ENCODE measurements around the gene TMED10. TPM values are rescaled to one million over a fixed set of nuclear protein-coding genes. Genes with fewer than 3 reads are reported as not detected.
"Not testable (repeated sequence)": the region's sequence is repeated elsewhere in the genome, so short reads cannot be mapped to it uniquely, and the experiment has no call there.

The TMED10 gene
- polyA plus RNA-seq, 4 donors: 232 to 293 (median 275) TPM

DNA sequence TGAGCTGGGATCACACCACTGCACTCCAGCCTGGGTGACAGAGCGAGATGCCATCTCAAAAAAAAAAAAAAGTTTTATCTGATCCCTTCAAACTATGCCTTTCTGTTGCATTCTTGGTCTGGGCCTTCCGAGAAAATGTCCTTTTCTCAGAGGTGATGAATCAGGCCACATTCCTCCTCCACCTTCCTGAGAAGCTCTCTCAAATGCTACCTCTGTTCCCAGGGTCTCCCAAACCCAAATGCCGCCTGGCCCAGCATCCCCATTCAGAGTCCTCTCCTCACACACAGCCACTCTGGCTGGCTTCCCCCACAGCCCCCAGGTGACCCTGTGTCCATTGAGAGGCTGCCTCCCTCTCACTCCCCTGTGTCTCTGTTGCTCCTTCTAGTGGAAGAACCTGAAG, 19.7 kb upstream of the TMED10 start:
- DNase-seq (ENCODE audit: low read depth in 4 of 4, low spot score in 3 of 4): no peak

DNA sequence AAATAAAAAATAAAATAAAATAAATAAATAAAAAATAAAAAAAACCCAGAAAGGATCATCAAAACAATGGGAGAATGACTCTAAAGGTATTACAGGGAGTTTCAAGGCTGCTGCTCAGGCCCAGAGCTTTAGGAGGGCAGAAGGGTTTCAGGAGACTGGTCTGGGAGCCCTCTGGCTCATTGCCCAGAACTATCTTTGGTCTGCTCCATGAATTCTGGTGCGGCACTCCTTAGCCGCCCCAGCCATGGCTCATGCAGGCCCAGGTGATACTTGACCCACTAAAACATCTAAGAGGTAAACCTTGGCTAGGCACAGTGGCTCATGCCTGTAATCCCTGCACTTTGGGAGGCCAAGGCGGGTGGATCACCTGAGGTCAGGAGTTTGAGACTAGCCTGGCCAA, 14.7 kb upstream of the TMED10 start:
- DNase-seq (ENCODE audit: low read depth in 4 of 4, low spot score in 3 of 4): no peak

DNA sequence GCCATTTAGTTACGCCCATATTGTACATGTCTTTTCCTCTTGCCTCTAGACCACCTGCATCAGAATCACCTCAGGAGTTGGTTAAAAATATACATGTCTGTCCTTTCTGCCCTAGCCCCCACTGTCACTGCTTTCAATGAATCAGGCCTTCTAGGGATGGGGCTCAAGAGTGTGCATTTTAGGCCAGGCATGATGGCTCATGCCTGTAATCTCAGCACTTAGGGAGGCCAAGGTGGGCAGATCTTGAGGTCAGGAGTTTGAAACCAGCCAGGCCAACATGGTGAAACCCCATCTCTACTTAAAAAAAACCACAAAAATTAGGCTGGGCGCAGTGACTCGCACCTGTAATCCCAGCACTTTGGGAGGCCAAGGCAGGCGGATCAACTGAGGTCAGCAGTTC, 13.6 kb upstream of the TMED10 start:
- no peak for DNase-seq (ENCODE audit: low read depth in 4 of 4, low spot score in 3 of 4)

DNA sequence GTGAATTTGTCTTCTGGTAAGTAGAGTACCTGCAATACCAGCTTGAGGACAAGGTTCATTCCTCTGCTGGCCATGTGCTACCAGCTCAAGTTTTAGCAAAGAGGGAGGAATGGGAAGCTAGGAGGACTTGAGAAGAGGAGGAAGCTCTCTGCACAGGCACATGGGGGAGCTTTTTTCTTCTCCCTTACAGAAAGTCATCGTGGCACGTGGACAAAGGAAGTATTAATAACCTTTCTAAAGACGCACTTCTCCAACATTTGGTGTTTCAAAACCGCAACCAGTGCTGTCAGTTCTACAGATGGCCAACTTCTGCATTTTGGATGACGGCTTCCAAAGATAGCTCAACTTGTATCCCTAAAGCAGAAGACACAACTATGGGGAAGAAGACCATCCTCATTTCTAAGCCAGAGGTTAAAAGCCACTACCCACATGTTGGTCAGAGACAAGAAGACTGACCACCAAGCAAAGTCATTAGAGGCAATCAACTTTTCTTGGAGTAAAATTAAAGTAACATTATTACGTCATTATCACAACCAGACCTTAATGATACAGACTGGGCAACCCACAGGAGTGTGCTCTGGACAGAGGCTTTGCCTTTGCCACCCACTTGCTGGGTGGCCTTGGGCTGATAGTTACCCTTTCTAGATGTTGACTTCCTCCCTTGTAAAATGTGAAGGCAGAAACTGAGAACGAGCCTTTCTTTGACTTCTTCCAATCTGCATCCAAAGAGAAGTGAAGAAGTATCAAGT, 12.3 kb upstream of the TMED10 start:
- no peak for DNase-seq (ENCODE audit: low read depth in 4 of 4, low spot score in 3 of 4)

DNA sequence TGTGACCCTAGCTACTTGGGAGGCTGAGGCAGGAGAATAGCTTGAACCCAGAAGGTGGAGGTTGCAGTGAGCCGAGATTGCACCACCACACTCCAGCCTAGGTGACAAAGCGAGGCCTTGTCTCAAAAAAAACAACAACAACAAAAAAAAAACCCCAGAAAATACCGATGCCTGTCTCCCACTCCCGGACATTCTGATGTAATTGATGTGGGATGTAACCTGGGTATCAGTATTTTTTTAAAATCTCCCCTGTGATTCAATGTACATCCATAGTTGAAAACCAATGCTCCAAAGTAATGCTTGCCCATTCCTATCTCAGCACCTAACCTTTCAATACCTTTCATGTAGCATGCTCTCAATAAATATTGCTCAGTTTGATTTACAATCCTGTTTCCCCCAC, 11.7 kb upstream of the TMED10 start:
- no peak for DNase-seq (ENCODE audit: low read depth in 4 of 4, low spot score in 3 of 4)

DNA sequence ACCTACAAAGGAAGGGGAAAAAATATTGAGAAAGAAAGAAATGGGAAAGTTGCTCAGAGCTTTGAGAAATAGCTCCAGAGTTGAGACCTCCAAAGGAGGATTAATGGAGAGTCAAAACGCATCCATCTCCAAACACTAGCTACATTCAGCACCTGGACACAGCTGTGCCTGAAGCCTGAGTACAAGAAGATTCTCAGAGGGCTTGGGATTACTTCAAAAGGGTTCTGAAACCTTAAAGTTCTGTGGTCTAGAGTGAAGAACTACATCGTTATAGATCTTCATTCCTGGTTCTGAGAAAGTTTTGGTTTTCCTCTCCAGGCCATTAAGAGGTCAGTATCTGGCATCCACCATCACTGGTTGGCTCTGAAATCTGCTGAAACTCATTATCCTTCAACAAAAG, 10.5 kb upstream of the TMED10 start:
- DNase-seq (ENCODE audit: low read depth in 4 of 4, low spot score in 3 of 4): no peak

DNA sequence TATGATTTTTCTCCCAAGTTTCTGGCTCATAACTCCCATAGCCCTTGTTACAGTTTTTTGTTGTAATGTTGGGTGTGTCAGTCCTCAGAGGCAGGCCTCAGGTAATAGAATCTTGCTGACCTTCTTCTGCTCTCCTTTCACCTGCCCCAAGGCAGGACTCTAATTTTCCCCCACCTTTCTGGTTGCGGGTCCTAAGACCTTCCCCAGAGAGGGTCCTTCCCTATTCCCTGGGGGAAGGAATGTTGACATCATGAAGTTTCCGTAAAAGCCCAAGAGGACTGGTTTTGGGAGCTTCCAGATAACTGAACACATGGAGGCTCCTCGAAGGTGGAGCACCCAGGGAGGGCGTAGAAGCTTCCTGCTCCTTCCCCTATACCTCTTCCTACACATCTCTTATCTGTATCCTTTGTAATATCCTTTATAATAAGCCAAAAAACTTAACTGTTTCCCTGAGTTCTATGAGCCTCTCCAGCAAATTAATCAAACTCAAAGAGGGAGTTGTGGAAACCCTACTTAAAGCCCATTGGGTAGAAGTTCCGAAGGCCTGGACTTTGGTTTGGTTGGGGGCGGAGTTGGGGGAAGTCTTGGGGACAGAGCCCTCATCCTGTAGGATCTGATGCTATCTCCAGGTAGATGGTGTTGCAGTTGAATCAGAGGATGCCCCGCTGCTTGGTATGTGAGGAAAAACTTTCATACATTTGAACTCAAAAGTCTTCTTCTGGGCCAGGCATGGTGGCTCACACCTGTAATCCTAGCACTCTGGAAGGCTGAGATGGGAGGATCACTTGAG, 9.0 kb upstream of the TMED10 start:
- DNase-seq (ENCODE audit: low read depth in 4 of 4, low spot score in 3 of 4): no peak

DNA sequence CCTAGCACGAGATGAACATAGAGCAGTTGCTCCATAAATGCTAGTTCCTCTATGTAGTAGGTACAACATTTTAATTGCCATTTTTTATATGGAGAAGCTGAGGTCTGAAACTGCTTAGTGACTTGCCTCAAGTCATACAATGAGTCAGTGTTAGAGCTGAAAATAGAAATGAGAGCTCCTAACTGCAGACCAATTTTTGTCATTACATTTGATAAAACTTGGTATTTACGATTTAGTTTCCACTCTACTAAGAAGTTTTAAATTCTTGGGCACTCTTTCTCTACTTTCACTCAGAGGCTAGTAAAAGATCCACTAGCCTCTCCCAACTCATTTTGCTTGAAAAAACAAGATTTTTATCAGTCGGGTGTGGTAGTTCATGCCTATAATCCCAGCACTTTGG, 8.1 kb upstream of the TMED10 start:
- no peak for DNase-seq (ENCODE audit: low read depth in 4 of 4, low spot score in 3 of 4)

DNA sequence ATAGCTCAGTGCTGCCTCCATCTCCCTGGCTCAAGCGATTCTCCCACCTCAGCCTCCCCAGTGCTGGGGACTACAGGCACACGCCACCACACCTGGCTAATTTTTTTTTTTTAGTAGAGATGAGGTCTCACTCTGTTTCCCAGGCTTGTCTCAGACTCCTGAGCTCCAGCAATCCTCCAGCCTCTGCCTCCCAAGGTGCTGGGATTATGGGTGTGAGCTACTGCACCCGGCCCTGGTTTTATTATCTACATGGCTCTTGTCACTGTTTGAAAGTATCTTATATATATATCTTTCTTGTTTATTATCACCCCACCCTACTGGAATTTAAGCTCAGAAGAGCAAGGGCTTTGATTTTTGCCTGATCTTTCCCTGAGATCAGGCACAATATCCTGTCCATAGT, 7.6 kb upstream of the TMED10 start:
- no peak for DNase-seq (ENCODE audit: low read depth in 4 of 4, low spot score in 3 of 4)

DNA sequence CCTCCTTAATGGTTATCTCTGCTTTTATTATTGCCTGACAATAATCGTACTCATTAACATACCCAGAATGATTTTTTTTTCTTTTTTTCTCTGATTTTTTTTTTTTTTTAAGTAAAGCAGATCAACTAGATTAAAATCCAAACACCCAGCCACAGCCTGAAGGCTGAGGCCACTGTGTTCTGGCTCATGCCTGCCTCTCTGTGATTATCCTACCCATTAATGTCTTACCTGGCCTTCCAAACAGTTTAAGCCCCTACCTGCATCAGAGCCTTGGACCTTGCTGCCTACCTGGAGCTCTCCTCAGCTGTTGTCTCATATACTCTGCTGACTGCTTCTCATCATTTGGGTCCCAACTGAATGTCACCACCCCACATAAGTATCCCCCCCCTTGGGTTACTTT, 6.8 kb upstream of the TMED10 start:
- no peak for DNase-seq (ENCODE audit: low read depth in 4 of 4, low spot score in 3 of 4)

DNA sequence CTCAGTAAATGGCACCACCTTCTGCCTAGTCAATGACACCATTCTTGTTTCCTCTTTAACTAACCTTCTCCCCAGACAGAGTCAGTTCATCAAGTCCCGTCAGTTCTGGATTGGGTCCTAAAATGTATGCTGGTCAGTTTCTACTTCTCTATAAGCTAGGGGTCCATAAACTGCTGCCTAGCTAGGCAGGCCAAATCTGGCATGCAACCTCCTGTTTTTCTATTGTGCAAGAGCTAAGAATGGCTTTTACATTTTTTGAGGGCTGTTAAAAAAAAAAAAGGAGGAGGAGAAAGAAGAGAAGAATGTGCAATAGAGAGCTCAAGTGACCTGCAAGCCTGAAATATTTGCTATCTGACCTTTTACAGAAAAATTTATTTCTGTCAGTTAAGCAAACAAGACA, 6.4 kb upstream of the TMED10 start:
- no peak for DNase-seq (ENCODE audit: low read depth in 4 of 4, low spot score in 3 of 4)

DNA sequence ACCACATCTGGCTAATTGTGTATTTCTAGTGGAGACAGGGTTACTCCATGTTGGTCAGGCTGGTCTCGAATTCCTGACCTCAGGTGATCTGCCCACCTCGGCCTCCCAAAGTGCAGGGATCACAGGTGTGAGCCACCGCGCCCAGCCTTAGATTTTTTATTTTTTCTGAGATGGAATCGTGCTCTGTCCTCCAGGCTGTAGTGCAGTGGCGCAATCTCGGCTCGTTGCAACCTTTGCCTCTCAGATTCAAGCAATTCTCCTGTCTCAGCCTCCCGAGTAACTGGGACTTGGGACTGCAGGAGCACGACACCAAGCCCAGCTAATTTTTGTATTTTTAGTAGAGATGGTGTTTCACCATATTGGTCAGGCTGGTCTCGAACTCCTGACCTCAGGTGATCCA, 5.8 kb upstream of the TMED10 start:
- not testable (repeated sequence) for DNase-seq (ENCODE audit: low read depth in 4 of 4, low spot score in 3 of 4)

DNA sequence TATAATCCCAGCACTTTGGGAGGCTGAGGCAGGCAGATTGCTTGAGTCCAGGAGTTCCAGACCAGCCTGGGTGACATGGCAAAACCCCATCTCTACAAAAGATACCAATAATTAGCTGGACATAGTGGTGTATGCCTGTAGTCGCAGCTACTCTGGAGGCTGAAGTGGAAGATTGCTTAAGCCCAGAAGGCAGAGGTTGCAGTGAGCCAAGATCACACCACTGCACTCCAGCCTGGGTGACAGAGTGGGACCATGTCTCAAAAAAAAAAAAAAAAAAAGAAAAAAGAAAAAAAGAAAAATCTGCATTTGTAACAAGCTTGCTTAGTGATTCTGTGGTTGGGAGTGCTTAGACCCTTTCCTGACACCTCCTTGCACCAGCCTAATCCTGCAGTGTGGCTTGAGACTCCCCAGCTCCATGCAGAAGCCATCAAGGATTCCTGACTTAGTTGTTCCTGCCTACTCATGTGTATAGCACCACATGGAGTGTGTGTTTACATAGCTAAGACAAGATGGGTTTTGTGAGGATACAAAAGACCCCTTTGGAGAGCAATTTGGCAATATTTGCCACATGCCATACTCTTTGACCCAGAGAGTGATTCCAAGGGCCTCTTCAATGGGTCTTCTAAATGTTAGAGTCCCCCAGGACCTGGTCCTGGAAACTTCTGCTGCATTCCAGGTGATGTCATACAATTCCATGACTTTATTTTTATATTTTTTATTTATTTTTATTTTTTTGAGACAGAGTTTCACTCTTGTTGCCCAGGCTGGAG, 5.1 kb upstream of the TMED10 start:
- DNase-seq (ENCODE audit: low read depth in 4 of 4, low spot score in 3 of 4): no peak

DNA sequence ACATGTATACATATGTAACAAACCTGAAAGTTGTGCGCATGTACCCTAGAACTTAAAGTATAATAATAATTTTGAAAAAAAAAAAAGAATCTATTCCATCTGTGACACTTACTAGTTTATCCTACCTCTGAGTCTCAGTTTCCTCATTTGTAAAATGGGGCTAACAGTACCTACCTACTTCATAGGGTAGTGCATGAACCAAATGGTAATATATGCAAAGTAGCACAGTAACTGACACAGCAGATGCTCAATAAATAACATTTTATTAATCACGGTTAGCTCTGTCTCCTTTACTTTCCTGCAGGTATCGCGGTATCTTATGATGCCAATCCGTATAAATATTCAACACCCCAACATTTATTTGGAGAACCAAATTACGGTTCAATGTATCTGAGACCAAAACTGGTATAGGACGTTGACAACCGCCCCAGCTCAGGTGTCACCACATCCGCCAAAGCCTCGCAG, 703 bp downstream of the TMED10 start:
- DNase-seq (ENCODE audit: low read depth in 4 of 4, low spot score in 3 of 4): no peak

DNA sequence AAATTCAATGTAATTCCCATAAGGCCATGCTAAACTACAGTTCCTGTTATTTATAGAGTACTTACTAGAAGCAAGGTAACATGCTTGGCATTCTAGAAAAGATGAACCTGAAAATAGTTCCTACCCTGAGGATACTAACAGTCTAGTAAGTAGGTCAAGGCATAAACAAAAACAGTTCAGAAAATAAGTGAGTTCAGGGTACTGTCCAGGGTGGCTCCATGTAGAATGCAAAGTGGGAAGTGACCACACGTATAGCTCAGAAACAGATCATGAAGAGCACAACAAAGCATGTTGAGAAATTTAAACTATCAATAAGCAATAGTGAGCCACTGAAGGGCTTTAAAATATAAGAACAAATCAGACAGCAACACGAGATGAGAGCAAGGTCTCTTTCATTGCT, 2.3 kb downstream of the TMED10 start:
- no peak for DNase-seq (ENCODE audit: low read depth in 4 of 4, low spot score in 3 of 4)

DNA sequence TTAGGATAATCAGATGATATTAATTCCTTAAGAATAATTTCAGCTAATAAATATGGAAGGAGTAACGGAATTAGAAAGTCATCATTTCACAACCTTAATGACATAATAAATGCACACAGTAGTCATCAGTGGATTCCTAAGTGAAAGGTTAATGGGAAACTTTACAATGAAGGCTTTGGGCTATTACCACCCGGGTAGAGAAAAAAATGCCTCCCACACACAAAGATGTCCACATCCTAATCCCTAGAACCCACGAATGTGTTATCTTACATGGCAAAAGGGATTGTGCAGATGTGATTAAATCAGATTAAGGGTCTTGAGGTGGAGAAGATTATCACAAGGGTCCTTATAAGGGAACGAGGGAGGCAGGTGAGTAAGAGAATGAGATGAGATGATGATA, 5.6 kb downstream of the TMED10 start:
- DNase-seq (ENCODE audit: low read depth in 4 of 4, low spot score in 3 of 4): no peak

DNA sequence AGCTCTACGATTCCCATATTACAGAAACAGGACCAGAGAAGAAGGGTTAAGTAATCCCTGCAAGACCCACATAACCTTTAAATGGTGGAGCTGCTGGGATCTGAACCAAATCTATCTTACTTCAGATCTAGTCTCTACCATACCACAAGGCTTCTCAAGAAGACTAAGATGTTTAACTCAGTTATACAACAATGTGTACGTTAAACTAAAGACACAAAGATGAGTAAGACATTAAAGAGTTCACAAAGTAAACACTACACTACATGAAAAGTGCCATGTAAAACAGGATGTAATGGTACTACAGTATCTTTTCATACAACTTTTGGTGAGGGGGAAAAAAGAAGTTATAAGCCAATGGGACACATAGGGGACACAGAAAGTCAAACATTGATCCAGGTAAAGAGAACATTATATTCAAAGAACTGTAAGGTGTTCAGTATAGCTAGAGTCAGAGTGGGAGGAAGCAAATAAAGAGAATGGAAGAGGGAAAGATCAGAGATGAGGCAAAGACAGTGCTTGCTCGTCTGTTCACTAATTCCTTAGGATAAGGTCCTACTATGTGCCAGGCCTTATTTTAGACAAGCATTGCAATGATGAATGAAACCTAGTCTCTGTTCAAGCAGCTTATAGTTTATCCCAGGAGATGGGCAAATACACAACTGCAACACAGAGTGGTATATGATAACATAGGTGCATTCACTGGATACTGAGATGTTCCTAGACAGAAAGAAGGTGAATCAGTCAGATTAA, 7.7 kb downstream of the TMED10 start:
- DNase-seq (ENCODE audit: low read depth in 4 of 4, low spot score in 3 of 4): no peak

DNA sequence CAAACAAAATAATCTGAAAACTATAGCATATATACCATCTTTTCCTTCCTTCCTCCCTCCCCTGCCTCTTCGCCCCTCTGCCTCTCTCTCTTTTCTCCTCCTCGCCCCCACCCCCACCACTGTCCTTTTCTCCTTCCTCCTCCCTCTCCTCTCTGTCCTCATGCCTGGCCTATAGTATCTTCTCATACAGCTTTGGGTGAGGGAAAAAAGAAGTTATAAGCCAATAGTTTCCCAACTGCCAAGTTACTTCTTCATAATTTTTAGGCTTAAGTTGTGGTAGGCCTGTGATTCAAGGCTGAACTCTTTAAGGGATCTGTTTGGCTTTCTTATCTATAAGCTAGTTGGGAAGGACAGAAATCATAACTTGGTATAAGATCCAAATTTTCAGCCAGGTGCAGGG, 9.1 kb downstream of the TMED10 start:
- no peak for DNase-seq (ENCODE audit: low read depth in 4 of 4, low spot score in 3 of 4)

DNA sequence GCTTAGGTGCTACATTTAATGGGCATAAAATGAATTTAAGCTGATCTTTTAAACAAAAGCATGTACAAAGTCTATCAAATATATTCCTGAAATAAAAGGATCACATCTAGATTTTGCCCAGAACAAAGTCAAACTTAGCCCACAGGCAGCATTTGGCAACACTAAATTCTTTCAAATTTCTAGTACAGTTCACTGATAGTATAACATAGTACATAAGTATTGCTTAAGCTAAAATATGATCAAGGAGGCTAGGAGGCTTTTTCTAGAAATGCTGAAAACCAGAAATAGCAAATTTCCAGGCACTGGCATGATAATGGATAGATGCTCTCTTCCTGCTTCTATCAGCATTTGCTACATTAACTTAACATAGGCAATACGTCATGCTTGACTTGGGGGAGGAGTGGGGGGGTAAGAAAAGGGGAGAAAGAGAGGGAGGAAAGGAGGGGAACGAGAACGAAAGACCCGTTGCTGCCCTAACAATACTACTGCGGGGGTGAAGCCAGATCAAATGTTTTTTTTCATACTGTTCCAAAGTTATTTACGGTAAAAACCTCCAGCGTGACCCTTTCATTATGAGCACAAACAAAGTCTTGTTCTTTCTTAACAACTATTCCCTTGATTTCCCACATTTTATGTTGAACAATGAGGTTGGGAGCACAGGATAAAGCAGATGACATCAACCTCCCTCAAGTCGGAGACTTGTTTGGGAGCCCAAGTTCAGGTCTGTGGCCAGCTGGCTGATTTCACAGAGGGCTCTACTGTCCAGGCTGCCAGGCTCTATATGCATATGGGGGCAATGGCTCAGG, 10.6 kb downstream of the TMED10 start:
- no peak for DNase-seq (ENCODE audit: low read depth in 4 of 4, low spot score in 3 of 4)

DNA sequence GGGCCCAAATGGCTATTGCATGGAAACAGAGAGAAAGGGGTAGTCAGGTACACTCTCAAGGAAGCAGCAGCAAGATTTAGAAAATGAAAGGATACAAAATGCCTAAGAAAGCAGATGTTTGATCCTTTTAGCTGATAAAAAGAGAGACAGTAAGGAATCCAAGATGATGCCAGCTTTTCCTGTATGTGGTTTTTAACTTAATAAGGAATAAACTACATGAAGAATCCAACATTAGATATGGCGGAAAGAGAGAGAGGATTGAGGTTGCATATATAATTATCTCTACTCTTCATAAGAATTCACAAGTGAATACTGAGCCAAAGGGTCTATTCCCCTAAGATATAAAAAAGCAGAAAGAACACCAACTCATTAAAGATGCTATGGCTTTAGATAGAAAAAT, 11.6 kb downstream of the TMED10 start:
- DNase-seq (ENCODE audit: low read depth in 4 of 4, low spot score in 3 of 4): no peak
